K562 (cell line): Measurements from ENCODE around the gene ANTKMT. TPM values are rescaled to one million over a fixed set of nuclear protein-coding genes. Genes with fewer than 3 reads are reported as not detected.

Experiments
- BCOR ChIP-seq: fragments of 450-650 bp; IDR thresholded peaks from 2 replicates; pipeline ENCODE4 v1.6.1; 2016
- CBX1 ChIP-seq: sonication (generic); IDR thresholded peaks from 2 replicates; pipeline ENCODE4 v1.6.1; 2016; ENCODE audit warnings: antibody characterized with exemption, low read depth, mild to moderate bottlenecking
- DPF2 ChIP-seq: fragments of 450-650 bp; IDR thresholded peaks from 2 replicates; pipeline ENCODE4 v1.6.1; 2016
- FOXM1 ChIP-seq, 2 experiments: fragments of 450-650 bp in 1 of 2; sonication (generic) in 1 of 2; formaldehyde crosslinking in 1 of 2; IDR thresholded peaks; 2 replicates each; pipeline versions ENCODE4 v1.6.1 to v1.9.0; 2017 to 2022; ENCODE audit warnings: low read depth in 2 of 2, mild to moderate bottlenecking in 2 of 2, missing genetic modification reagents in 1 of 2, moderate library complexity in 1 of 2
- HLTF ChIP-seq: fragments of 450-650 bp; IDR thresholded peaks from 2 replicates; pipeline ENCODE4 v1.6.1; 2016
- JUND ChIP-seq, 2 experiments: IDR thresholded peaks; 2 replicates in 1 of 2; 3 replicates in 1 of 2; pipeline ENCODE4 v1.6.1; 2011; ENCODE audit warnings: borderline replicate concordance in 2 of 2, low read depth in 2 of 2, low read length in 2 of 2, improper control_type of control experiment in 1 of 2, missing biosample characterization in 1 of 2, missing genetic modification characterization in 1 of 2, missing genetic modification reagents in 1 of 2
- NRF1 ChIP-seq, 2 experiments: fragments of 450-650 bp; IDR thresholded peaks in 1 of 2; conservative IDR thresholded peaks in 1 of 2; 2 replicates each; pipeline ENCODE4 v1.6.1; 2014; ENCODE audit warnings: mild to moderate bottlenecking in 2 of 2
- PCBP1 ChIP-seq: fragments of 200-400 bp; formaldehyde crosslinking; IDR thresholded peaks from 2 replicates; pipeline ENCODE4 v1.6.1; 2018; ENCODE audit warnings: mild to moderate bottlenecking, low read depth, low read length; ENCODE audit not compliant: poor library complexity, severe bottlenecking
- POLR2AphosphoS2 ChIP-seq: IDR thresholded peaks from 2 replicates; pipeline ENCODE4 v1.6.1; 2012; ENCODE audit warnings: low read length, improper control_type of control experiment
- SMC3 ChIP-seq: conservative IDR thresholded peaks from 2 replicates; pipeline ENCODE4 v1.6.1; 2011; ENCODE audit warnings: low read depth, low read length, improper control_type of control experiment; ENCODE audit not compliant: insufficient read depth
- TOE1 ChIP-seq, 2 experiments: fragments of 450-650 bp in 1 of 2; sonication (generic) in 1 of 2; formaldehyde crosslinking in 1 of 2; IDR thresholded peaks; 2 replicates each; pipeline versions ENCODE4 v1.7.1 to v1.8.0; 2016 to 2022; ENCODE audit warnings: borderline replicate concordance in 2 of 2, mild to moderate bottlenecking in 2 of 2, antibody characterized with exemption in 1 of 2, inconsistent platforms in 1 of 2, low read depth in 1 of 2, missing genetic modification reagents in 1 of 2, moderate library complexity in 1 of 2
- ZBTB7A ChIP-seq: IDR thresholded peaks from 2 replicates; pipeline ENCODE4 v1.6.1; 2011; ENCODE audit warnings: low read depth, mild to moderate bottlenecking, low read length, moderate library complexity, borderline replicate concordance; ENCODE audit not compliant: control insufficient read depth
- polyA plus RNA-seq, 8 experiments: library from polyadenylated mRNA; depleted of rRNA in 4 of 8; stranded (reverse) in 5 of 8; unstranded in 3 of 8; fragments of >200 nt; fragmentation: Nextera tagmentation in 2 of 8; fragmentation: Illumina TruSeq in 1 of 8; extraction: Ambion mirVana in 2 of 8; extraction: Trizol in 1 of 8; gene quantifications; 2 replicates each; pipeline versions ENCODE4 v1.2.1 to v1.2.3, GENCODE V29; 2011 to 2014; ENCODE audit warnings: inconsistent platforms in 1 of 8, missing spikeins in 1 of 8
- total RNA-seq, 7 experiments: library from RNA; depleted of rRNA in 6 of 7; stranded (reverse); fragments of >200 nt in 6 of 7; fragmentation: Illumina TruSeq in 2 of 7; extraction: Trizol in 2 of 7; gene quantifications; 2 replicates each; pipeline versions ENCODE4 v1.2.1 to v1.2.3, GENCODE V29; 2011 to 2021; ENCODE audit warnings: low replicate concordance in 1 of 7
- TF ChIP-seq, protein P1 (sequence below): fragments of 450-650 bp; formaldehyde crosslinking; IDR thresholded peaks from 2 replicates; pipeline ENCODE4 v1.4.0; 2020; ENCODE audit warnings: mild to moderate bottlenecking
- TF ChIP-seq, protein P2 (sequence below): fragments of 450-650 bp; IDR thresholded peaks from 2 replicates; pipeline ENCODE4 v1.7.1; 2018; ENCODE audit warnings: mild to moderate bottlenecking, low read depth; ENCODE audit not compliant: partially characterized antibody
- TF ChIP-seq, protein P3 (sequence below): fragments of 450-650 bp; IDR thresholded peaks from 2 replicates; pipeline ENCODE4 v1.6.1; 2017; ENCODE audit warnings: antibody characterized with exemption
- TF ChIP-seq, protein P4 (sequence below), 3 experiments: IDR thresholded peaks in 2 of 3; conservative IDR thresholded peaks in 1 of 3; 2 replicates each; pipeline ENCODE4 v1.5.1; 2011 to 2012; ENCODE audit warnings: low read length in 3 of 3, mild to moderate bottlenecking in 3 of 3, control low read depth in 2 of 3, improper control_type of control experiment in 1 of 3, inconsistent platforms in 1 of 3, low read depth in 1 of 3, mixed read lengths in 1 of 3, moderate library complexity in 1 of 3; ENCODE audit not compliant: insufficient read depth in 2 of 3

The ANTKMT gene
- total and polyA plus RNA-seq, 9 of the 15 experiments (the other 6 are each of a cell fraction or from before 2014, with no cell fraction given), result 0.58 to 217 (median 19.1) TPM

DNA sequence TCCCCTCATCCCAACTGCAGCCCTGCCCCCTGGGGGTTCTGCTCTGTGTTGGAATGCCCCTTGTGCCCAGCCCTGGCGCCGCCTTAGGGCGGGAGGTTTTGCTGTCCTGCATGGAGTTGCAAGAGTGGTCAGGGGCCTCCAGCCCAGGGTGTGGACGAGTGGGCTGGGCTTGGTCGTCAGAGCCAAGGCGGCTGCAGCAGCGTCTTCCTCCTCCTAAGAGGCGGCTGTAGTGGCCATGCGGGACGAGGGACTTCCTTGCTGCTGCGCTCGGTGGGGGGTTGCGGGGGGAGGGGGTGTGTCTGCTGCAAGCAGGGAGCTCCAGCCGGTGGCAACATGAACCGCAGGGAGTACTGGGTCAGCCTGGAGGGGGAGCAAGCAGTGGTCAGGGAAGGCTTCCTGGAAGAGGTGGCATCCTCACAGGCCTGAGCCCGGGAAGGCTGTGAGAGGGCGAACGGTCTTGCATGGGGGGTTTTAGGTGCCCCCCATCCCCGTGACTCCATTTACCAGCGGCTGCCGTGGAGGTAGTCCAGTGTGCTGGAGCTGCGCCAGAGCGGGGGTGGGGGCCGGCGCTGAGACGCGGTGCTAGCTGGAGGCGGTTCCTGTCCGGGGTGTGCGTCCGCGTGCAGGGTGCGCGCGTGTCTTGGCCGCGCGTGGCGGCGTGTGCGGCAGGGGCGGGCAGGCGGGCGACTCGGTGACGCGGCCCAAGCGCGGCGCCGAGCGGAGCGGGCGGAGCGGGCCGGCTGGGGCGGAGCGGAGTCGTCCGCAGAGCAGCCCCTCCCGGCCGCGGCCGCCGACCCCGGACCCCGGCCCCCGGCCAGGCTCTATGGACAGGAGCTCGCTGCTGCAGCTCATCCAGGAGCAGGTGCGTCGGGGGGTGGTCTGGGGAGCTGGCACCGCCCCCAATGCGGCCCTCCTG, 45.7 kb upstream of the ANTKMT start, which contains the start of gene RHBDL1 (continued):
- TF ChIP-seq, protein P1, sequence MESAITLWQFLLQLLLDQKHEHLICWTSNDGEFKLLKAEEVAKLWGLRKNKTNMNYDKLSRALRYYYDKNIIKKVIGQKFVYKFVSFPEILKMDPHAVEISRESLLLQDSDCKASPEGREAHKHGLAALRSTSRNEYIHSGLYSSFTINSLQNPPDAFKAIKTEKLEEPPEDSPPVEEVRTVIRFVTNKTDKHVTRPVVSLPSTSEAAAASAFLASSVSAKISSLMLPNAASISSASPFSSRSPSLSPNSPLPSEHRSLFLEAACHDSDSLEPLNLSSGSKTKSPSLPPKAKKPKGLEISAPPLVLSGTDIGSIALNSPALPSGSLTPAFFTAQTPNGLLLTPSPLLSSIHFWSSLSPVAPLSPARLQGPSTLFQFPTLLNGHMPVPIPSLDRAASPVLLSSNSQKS (CRISPR knock-in tag), result no peak
- no peak for TF ChIP-seq SMC3
- TF ChIP-seq JUND (IDR thresholded peaks at IDR 0.05; ENCODE audit: borderline replicate concordance, low read depth, low read length), result no peak
- no peak; the same call in 2 of the 3 replicates for TF ChIP-seq JUND (tag; IDR thresholded peaks at IDR 0.05; ENCODE audit: borderline replicate concordance, low read depth, low read length)
- 0 out of 2 replicates have a peak, but pooled peaks have one; percentile 49 for TF ChIP-seq TOE1 (IDR thresholded peaks at IDR 0.05; ENCODE audit: borderline replicate concordance)
- TF ChIP-seq TOE1 (CRISPR knock-in tag; IDR thresholded peaks at IDR 0.05; ENCODE audit: borderline replicate concordance, low read depth), result 0 out of 2 replicates have a peak, but pooled peaks have one; percentile 59
- peak; percentile 89 for TF ChIP-seq ZBTB7A
- TF ChIP-seq, protein P2, sequence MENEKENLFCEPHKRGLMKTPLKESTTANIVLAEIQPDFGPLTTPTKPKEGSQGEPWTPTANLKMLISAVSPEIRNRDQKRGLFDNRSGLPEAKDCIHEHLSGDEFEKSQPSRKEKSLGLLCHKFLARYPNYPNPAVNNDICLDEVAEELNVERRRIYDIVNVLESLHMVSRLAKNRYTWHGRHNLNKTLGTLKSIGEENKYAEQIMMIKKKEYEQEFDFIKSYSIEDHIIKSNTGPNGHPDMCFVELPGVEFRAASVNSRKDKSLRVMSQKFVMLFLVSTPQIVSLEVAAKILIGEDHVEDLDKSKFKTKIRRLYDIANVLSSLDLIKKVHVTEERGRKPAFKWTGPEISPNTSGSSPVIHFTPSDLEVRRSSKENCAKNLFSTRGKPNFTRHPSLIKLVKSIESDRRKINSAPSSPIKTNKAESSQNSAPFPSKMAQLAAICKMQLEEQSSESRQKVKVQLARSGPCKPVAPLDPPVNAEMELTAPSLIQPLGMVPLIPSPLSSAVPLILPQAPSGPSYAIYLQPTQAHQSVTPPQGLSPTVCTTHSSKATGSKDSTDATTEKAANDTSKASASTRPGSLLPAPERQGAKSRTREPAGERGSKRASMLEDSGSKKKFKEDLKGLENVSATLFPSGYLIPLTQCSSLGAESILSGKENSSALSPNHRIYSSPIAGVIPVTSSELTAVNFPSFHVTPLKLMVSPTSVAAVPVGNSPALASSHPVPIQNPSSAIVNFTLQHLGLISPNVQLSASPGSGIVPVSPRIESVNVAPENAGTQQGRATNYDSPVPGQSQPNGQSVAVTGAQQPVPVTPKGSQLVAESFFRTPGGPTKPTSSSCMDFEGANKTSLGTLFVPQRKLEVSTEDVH, result peak; percentile 49
- peak; percentile 89; the same call in 1 of the 2 replicates for TF ChIP-seq CBX1
- peak; percentile 89 for TF ChIP-seq POLR2AphosphoS2
- peak; percentile 60; the same call in 1 of the 2 replicates for TF ChIP-seq HLTF
- TF ChIP-seq PCBP1, result peak; percentile 68
- peak; percentile 98 for TF ChIP-seq BCOR
- TF ChIP-seq FOXM1 (IDR thresholded peaks at IDR 0.05; ENCODE audit: low read depth), result no peak
- 0 out of 2 replicates have a peak, but pooled peaks have one; percentile 43 for TF ChIP-seq FOXM1 (CRISPR knock-in tag; IDR thresholded peaks at IDR 0.05; ENCODE audit: low read depth)
- TF ChIP-seq DPF2, result peak; percentile 65
- peak; percentile 45 to 53 for TF ChIP-seq NRF1 (conservative IDR thresholded peaks at IDR 0.05 in 1 of 2, IDR thresholded peaks at IDR 0.05 in 1 of 2)
- TF ChIP-seq, protein P3, sequence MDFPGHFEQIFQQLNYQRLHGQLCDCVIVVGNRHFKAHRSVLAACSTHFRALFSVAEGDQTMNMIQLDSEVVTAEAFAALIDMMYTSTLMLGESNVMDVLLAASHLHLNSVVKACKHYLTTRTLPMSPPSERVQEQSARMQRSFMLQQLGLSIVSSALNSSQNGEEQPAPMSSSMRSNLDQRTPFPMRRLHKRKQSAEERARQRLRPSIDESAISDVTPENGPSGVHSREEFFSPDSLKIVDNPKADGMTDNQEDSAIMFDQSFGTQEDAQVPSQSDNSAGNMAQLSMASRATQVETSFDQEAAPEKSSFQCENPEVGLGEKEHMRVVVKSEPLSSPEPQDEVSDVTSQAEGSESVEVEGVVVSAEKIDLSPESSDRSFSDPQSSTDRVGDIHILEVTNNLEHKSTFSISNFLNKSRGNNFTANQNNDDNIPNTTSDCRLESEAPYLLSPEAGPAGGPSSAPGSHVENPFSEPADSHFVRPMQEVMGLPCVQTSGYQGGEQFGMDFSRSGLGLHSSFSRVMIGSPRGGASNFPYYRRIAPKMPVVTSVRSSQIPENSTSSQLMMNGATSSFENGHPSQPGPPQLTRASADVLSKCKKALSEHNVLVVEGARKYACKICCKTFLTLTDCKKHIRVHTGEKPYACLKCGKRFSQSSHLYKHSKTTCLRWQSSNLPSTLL, result no peak
- TF ChIP-seq, protein P4, sequence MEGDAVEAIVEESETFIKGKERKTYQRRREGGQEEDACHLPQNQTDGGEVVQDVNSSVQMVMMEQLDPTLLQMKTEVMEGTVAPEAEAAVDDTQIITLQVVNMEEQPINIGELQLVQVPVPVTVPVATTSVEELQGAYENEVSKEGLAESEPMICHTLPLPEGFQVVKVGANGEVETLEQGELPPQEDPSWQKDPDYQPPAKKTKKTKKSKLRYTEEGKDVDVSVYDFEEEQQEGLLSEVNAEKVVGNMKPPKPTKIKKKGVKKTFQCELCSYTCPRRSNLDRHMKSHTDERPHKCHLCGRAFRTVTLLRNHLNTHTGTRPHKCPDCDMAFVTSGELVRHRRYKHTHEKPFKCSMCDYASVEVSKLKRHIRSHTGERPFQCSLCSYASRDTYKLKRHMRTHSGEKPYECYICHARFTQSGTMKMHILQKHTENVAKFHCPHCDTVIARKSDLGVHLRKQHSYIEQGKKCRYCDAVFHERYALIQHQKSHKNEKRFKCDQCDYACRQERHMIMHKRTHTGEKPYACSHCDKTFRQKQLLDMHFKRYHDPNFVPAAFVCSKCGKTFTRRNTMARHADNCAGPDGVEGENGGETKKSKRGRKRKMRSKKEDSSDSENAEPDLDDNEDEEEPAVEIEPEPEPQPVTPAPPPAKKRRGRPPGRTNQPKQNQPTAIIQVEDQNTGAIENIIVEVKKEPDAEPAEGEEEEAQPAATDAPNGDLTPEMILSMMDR (IDR thresholded peaks at IDR 0.05 in 2 of 3, conservative IDR thresholded peaks at IDR 0.05 in 1 of 3; ENCODE audit: insufficient read depth in 2 of 3, low read depth in 1 of 3, low read length in 3 of 3), result peak in 2 of 3 experiments; percentile 17 to 38; a peak in 2 of 6 replicates
